K562 (cell line): Measurements from ENCODE around the gene CCL4. TPM values are rescaled to one million over a fixed set of nuclear protein-coding genes. Genes with fewer than 3 reads are reported as not detected.

Source experiments
- ATAC-seq: fragments of 200-7000 bp; cut with Tn5 transposase; 3 replicates; pipeline ENCODE4 v1.9.1; 2020; ENCODE audit warnings: moderate library complexity
- BruUV-seq: library from RNA; stranded (reverse); fragments of 400-500 nt; replicated peaks from 2 replicates; lab custom pipeline; 2021; lab: Mats Ljungman, UMichigan
- CTCF ChIA-PET: fragments of 300-600 bp; formaldehyde crosslinking; extraction: SDS; loops from one replicate; lab custom pipeline; 2021; ENCODE audit warnings: low intra/inter-chr PET ratio; lab: Yijun Ruan, JAX
- POLR2A ChIA-PET: fragments of 300-600, 350-650 bp; sonication (Branson Sonifier 250); formaldehyde crosslinking; extraction: SDS; loops from one replicate; lab custom pipeline; 2021; ENCODE audit warnings: antibody characterized with exemption, inconsistent platforms; lab: Yijun Ruan, JAX
- DNase-seq, 4 experiments: peaks; one replicate each; pipeline versions ENCODE4 v3.0.0 to v3.0.0-alpha.2; 2011 to 2018; ENCODE audit warnings: low spot score in 3 of 4, mixed read lengths in 3 of 4; ENCODE audit errors: extremely low read depth in 1 of 4
- FAIRE-seq: peaks from 2 replicates; lab custom pipeline; 2011; peaks lifted over from hg19 to GRCh38; lab: Jason Lieb, UNC
- H2AFZ ChIP-seq: 2 replicates; pipeline ENCODE4 v1.6.0; 2011; ENCODE audit warnings: low read depth, low read length, control low read depth, inconsistent platforms
- H3K27ac ChIP-seq: fragments of 200-600 bp; 3 replicates; pipeline ENCODE4 v1.8.0; 2011; ENCODE audit warnings: low read depth, mild to moderate bottlenecking, control low read depth, inconsistent platforms, low read length, moderate library complexity, mixed read lengths; ENCODE audit errors: extremely low read depth
- H3K27me3 ChIP-seq, 2 experiments: fragments of 300-600 bp in 1 of 2; 2 replicates in 1 of 2; 3 replicates in 1 of 2; pipeline versions ENCODE4 v1.6.0 to v1.8.0; 2011; ENCODE audit warnings: inconsistent platforms in 2 of 2, low read length in 2 of 2, mild to moderate bottlenecking in 1 of 2, mixed read lengths in 1 of 2, moderate library complexity in 1 of 2; ENCODE audit not compliant: control insufficient read depth in 2 of 2, insufficient read depth in 2 of 2
- H3K36me3 ChIP-seq: fragments of 300-600 bp; 3 replicates; pipeline ENCODE4 v1.8.0; 2011; ENCODE audit warnings: mild to moderate bottlenecking, low read length, inconsistent platforms; ENCODE audit not compliant: control insufficient read depth, insufficient read depth
- H3K4me1 ChIP-seq, 2 experiments: fragments of 200-600 bp in 1 of 2; replicated peaks in 1 of 2; 2 replicates in 1 of 2; 3 replicates in 1 of 2; pipeline versions ENCODE4 v1.5.1 to v1.8.0; 2011; ENCODE audit warnings: inconsistent platforms in 2 of 2, low read length in 2 of 2, mild to moderate bottlenecking in 1 of 2, mixed read lengths in 1 of 2, moderate library complexity in 1 of 2; ENCODE audit not compliant: control insufficient read depth in 2 of 2, insufficient read depth in 2 of 2
- H3K4me2 ChIP-seq: 2 replicates; pipeline ENCODE4 v1.6.1; 2011; ENCODE audit warnings: low read length, control low read depth, inconsistent platforms, mixed read lengths; ENCODE audit not compliant: insufficient read depth
- H3K4me3 ChIP-seq: fragments of 200-600 bp; sonication (generic), shearing (Covaris generic); 2 replicates; pipeline ENCODE4 v1.5.1; 2016; ENCODE audit warnings: control low read depth, inconsistent platforms
- H3K79me2 ChIP-seq: fragments of 200-600 bp; 3 replicates; pipeline ENCODE4 v1.8.0; 2011; ENCODE audit warnings: low read length, inconsistent platforms; ENCODE audit not compliant: control insufficient read depth, insufficient read depth
- H3K9ac ChIP-seq, 2 experiments: 2 replicates each; pipeline versions ENCODE4 v1.6.0 to v1.6.1; 2011; ENCODE audit warnings: low read depth in 2 of 2, low read length in 2 of 2, control low read depth in 1 of 2, inconsistent platforms in 1 of 2, mild to moderate bottlenecking in 1 of 2, mixed read lengths in 1 of 2; ENCODE audit not compliant: insufficient read depth in 1 of 2
- H3K9me1 ChIP-seq: one replicate; pipeline ENCODE4 v1.6.0; 2011; ENCODE audit warnings: inconsistent platforms, mild to moderate bottlenecking, low read length, moderate library complexity; ENCODE audit not compliant: control insufficient read depth, insufficient read depth
- H3K9me3 ChIP-seq: replicated peaks from 2 replicates; pipeline ENCODE4 v1.5.1; 2011; ENCODE audit warnings: low read depth, low read length, inconsistent platforms; ENCODE audit not compliant: control insufficient read depth, insufficient read depth
- H4K20me1 ChIP-seq: replicated peaks from 2 replicates; pipeline ENCODE4 v1.6.1; 2011; ENCODE audit warnings: low read length, inconsistent platforms, mixed read lengths; ENCODE audit not compliant: control insufficient read depth, insufficient read depth
- CC2D1A ChIP-seq: fragments of 450-650 bp; IDR thresholded peaks from 2 replicates; pipeline ENCODE4 v1.6.1; 2017; ENCODE audit warnings: mild to moderate bottlenecking
- EP400 ChIP-seq: fragments of 450-650 bp; IDR thresholded peaks from 2 replicates; pipeline ENCODE4 v1.6.1; 2017; ENCODE audit warnings: antibody characterized with exemption, mild to moderate bottlenecking, moderate library complexity
- HDAC1 ChIP-seq, 2 experiments: fragments of 450-650 bp; IDR thresholded peaks; 2 replicates each; pipeline ENCODE4 v1.6.1; 2016 to 2017; ENCODE audit warnings: inconsistent platforms in 1 of 2, mild to moderate bottlenecking in 1 of 2, moderate library complexity in 1 of 2
- NR3C1 ChIP-seq: sonication (generic); formaldehyde crosslinking; IDR thresholded peaks from 2 replicates; pipeline ENCODE4 v1.8.1; 2022; ENCODE audit warnings: missing genetic modification reagents
- ZNF444 ChIP-seq: fragments of 250-450 bp; sonication (Bioruptor Pico); IDR thresholded peaks from 2 replicates; pipeline ENCODE4 v1.4.0; 2020; ENCODE audit warnings: mild to moderate bottlenecking, moderate library complexity
- WGBS: fragments of 100-300 bp; shearing (Covaris generic); methylation state at CpG from one replicate; pipeline ENCODE4 v1.1.6; 2016; ENCODE audit warnings: low coverage, mixed read lengths; ENCODE audit not compliant: insufficient coverage; ENCODE audit errors: missing lambda C conversion rate; 5-methylcytosine and 5-hydroxymethylcytosine counted together
- in situ Hi-C: fragments of 300-500 bp; cut with MboI; formaldehyde crosslinking; loops from 4 replicates; pipeline ENCODE4 v1.15.0; 2018; ENCODE audit warnings: inconsistent platforms, mixed read lengths
- intact Hi-C: fragments of 100-400 bp; cut with micrococcal nuclease; formaldehyde crosslinking; loops from 2 replicates; pipeline ENCODE4 v1.14.2; 2022
- polyA plus RNA-seq, 8 experiments: library from polyadenylated mRNA; depleted of rRNA in 4 of 8; stranded (reverse) in 5 of 8; unstranded in 3 of 8; fragments of >200 nt; fragmentation: Nextera tagmentation in 2 of 8; fragmentation: Illumina TruSeq in 1 of 8; extraction: Ambion mirVana in 2 of 8; extraction: Trizol in 1 of 8; gene quantifications; 2 replicates each; pipeline versions ENCODE4 v1.2.1 to v1.2.3, GENCODE V29; 2011 to 2014; ENCODE audit warnings: inconsistent platforms in 1 of 8, missing spikeins in 1 of 8
- total RNA-seq, 7 experiments: library from RNA; depleted of rRNA in 6 of 7; stranded (reverse); fragments of >200 nt in 6 of 7; fragmentation: Illumina TruSeq in 2 of 7; extraction: Trizol in 2 of 7; gene quantifications; 2 replicates each; pipeline versions ENCODE4 v1.2.1 to v1.2.3, GENCODE V29; 2011 to 2021; ENCODE audit warnings: low replicate concordance in 1 of 7
- TF ChIP-seq, protein P1 (sequence below): sonication (generic); formaldehyde crosslinking; IDR thresholded peaks from 2 replicates; pipeline ENCODE4 v1.8.1; 2023; ENCODE audit warnings: mild to moderate bottlenecking, missing genetic modification reagents

CCL4 gene
- total and polyA plus RNA-seq, 9 of the 15 experiments (the other 6 are each of a cell fraction or from before 2014, with no cell fraction given): 0.91 TPM; not detected in 8

DNA sequence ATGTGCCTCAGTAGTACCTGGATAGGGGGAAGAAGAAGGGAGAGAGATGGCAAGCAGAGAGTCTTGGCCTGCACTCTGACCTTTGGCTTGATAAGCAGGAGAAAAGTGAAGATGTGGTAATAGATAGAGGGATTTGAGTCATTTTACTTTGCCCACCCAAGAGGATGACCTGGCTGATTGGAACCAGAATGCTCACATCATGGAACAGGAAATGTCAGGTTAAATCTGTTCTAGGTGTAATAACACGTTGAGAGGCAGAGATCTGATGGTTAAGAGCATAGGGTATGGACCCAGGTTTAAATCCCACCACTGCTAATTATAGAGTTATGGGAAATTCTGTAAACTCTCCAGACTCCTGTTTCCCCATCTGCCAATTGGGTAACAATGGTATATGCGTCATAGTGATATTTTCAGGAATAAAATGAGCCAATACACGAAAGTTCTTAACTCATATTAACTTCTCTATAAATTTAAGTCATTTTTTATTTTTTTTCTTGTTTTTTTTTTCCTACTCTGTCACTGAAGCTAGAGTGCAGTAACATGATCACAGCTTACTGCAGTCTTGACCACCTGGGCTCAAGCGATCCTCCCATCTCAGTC is 47.6 kb upstream of the CCL4 start:
- Histone ChIP-seq H3K4me1 (no peaks in the 10 kb centered on the region), H3K9me1 (no peaks in the 10 kb centered on the region), H3K27me3 (no peaks in the 10 kb centered on the region; a peak in 1 of 5 replicates), H3K79me2 (no peaks in the 10 kb centered on the region), H4K20me1 (no peaks in the 10 kb centered on the region), H3K36me3 (no peaks in the 10 kb centered on the region), H3K4me3 (no peak overlapping the region), H3K9me3 (no peaks in the 10 kb centered on the region), H3K4me2 (no peak overlapping the region), H3K27ac (no peak overlapping the region), H2AFZ (no peak overlapping the region), H3K9ac (no peak overlapping the region)
- DNase-seq: no peak
- WGBS: 0% methylated on average over 4 of the region's 4 CpGs
- in situ Hi-C loops: no loop called here
- no peak for ATAC-seq
- FAIRE-seq: no peak
- ChIA-PET POLR2A (interaction anchor here (0.6 to 0.7 kb wide), 3 partner anchors 397 to 750 kb away, joined by 3 read pairs; no protein-coding TSS in a partner anchor), CTCF (no interaction called here)
- intact Hi-C loops: no loop called here
- no peak for TF ChIP-seq NR3C1 (CRISPR knock-in tag)
- BruUV-seq: no TSS peak

DNA sequence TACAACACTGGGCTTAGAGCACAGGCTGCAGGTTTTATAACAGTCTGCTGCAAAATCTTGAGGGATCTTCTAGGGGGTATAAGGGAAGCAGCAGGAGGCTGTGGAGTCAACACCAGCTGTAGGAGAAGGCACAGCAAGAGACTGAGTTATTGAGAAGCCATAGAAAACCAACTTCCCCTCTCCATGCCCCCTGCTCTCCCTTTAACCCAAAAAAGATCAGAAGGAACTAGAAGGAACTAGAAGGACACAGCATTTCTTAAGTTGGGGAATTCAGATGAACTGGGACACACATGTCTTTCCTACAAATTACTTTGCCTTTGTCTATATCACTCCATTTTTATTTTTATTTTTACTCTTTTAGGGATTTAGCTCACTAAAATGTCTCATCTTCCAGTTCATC is 45.7 kb upstream of the CCL4 start:
- no peaks in the 10 kb centered on the region for H4K20me1 ChIP-seq
- no peak for FAIRE-seq
- POLR2A ChIA-PET: interaction anchor here (0.6 to 1.3 kb wide), 3 partner anchors 9 to 759 kb away, joined by 3 read pairs; no protein-coding TSS in a partner anchor

More for the DNA sequence above, 45.7 kb upstream of the CCL4 start:
- ATAC-seq (no peak), DNase-seq (no peak)
- Histone ChIP-seq H3K9me1 (no peaks in the 10 kb centered on the region), H2AFZ (no peak overlapping the region), H3K4me1 (no peaks in the 10 kb centered on the region), H3K9me3 (no peaks in the 10 kb centered on the region), H3K27ac (no peak overlapping the region), H3K4me3 (no peak overlapping the region), H3K79me2 (no peaks in the 10 kb centered on the region), H3K4me2 (no peak overlapping the region), H3K9ac (no peak overlapping the region), H3K36me3 (no peaks in the 10 kb centered on the region), H3K27me3 (no peaks in the 10 kb centered on the region; a peak in 1 of 5 replicates)
- in situ Hi-C loops (no loop called here), intact Hi-C loops (no loop called here)
- CTCF ChIA-PET: interaction anchor here (0.7 kb wide), 1 partner anchor 39 kb away, joined by 3 read pairs; no protein-coding TSS in a partner anchor
- TF ChIP-seq ZNF444 (CRISPR knock-in tag): no peak
- TF ChIP-seq CC2D1A: no peak
- TF ChIP-seq EP400: no peak
- TF ChIP-seq, protein P1, sequence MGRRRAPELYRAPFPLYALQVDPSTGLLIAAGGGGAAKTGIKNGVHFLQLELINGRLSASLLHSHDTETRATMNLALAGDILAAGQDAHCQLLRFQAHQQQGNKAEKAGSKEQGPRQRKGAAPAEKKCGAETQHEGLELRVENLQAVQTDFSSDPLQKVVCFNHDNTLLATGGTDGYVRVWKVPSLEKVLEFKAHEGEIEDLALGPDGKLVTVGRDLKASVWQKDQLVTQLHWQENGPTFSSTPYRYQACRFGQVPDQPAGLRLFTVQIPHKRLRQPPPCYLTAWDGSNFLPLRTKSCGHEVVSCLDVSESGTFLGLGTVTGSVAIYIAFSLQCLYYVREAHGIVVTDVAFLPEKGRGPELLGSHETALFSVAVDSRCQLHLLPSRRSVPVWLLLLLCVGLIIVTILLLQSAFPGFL (CRISPR knock-in tag): no peak
- TF ChIP-seq HDAC1 (IDR thresholded peaks at IDR 0.05): no peak
- no TSS peak for BruUV-seq
